Measurements from ENCODE around the gene ATP13A4.

ATP13A4 gene

DNA sequence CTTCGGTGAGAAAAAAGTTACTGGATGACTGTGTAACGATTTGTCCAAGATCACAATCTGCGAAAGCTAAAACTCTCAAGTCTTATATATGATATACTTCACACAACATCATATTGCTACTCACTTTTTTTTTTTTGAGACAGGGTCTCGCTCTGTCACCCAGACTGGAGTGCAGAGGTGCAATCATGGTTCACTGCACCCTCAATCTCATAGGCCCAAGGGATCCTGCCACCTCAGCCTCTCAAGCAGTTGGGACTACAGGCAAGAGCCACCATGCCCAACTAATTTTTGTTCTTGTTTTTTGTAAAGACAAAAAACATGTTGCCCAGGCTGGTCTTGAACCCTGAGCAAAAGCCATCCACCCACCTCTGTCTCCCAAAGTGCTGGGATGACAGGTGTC is 5.4 kb upstream of the ATP13A4 start:
- no peak for ATAC-seq
- TF ChIP-seq BACH2 (CRISPR knock-in tag; IDR thresholded peaks at IDR 0.05; ENCODE audit: borderline replicate concordance), result no peak
- TF ChIP-seq ZNF565 (CRISPR knock-in tag; conservative IDR thresholded peaks at IDR 0.05; ENCODE audit: low read depth), result no peak
- no peak for TF ChIP-seq GLIS3 (CRISPR knock-in tag; IDR thresholded peaks at IDR 0.05)
- TF ChIP-seq, protein P1, sequence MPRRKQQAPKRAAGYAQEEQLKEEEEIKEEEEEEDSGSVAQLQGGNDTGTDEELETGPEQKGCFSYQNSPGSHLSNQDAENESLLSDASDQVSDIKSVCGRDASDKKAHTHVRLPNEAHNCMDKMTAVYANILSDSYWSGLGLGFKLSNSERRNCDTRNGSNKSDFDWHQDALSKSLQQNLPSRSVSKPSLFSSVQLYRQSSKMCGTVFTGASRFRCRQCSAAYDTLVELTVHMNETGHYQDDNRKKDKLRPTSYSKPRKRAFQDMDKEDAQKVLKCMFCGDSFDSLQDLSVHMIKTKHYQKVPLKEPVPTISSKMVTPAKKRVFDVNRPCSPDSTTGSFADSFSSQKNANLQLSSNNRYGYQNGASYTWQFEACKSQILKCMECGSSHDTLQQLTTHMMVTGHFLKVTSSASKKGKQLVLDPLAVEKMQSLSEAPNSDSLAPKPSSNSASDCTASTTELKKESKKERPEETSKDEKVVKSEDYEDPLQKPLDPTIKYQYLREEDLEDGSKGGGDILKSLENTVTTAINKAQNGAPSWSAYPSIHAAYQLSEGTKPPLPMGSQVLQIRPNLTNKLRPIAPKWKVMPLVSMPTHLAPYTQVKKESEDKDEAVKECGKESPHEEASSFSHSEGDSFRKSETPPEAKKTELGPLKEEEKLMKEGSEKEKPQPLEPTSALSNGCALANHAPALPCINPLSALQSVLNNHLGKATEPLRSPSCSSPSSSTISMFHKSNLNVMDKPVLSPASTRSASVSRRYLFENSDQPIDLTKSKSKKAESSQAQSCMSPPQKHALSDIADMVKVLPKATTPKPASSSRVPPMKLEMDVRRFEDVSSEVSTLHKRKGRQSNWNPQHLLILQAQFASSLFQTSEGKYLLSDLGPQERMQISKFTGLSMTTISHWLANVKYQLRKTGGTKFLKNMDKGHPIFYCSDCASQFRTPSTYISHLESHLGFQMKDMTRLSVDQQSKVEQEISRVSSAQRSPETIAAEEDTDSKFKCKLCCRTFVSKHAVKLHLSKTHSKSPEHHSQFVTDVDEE (CRISPR knock-in tag; IDR thresholded peaks at IDR 0.05), result no peak
- TF ChIP-seq OSR1 (CRISPR knock-in tag; IDR thresholded peaks at IDR 0.05), result no peak
- TF ChIP-seq ISL1 (CRISPR knock-in tag; IDR thresholded peaks at IDR 0.05), result no peak

GRCh38 chr3:193559100-193559499 is 4.4 kb upstream of the ATP13A4 start:
- TF ChIP-seq ISL1 (CRISPR knock-in tag; IDR thresholded peaks at IDR 0.05) (no peak), CREB5 (CRISPR knock-in tag; IDR thresholded peaks at IDR 0.05; ENCODE audit: low read depth) (no peak), ZFP30 (CRISPR knock-in tag; IDR thresholded peaks at IDR 0.05) (no peak), ZFP3 (CRISPR knock-in tag; IDR thresholded peaks at IDR 0.05) (no peak), SNAI2 (CRISPR knock-in tag; IDR thresholded peaks at IDR 0.05) (no peak), GLIS3 (CRISPR knock-in tag; IDR thresholded peaks at IDR 0.05) (no peak), ESRRG (CRISPR knock-in tag; IDR thresholded peaks at IDR 0.05) (no peak), OSR1 (CRISPR knock-in tag; IDR thresholded peaks at IDR 0.05) (no peak), ARNTL (CRISPR knock-in tag; IDR thresholded peaks at IDR 0.05; ENCODE audit: borderline replicate concordance, low read depth) (no peak), PATZ1 (CRISPR knock-in tag; IDR thresholded peaks at IDR 0.05; ENCODE audit: borderline replicate concordance) (no peak), ZNF565 (CRISPR knock-in tag; conservative IDR thresholded peaks at IDR 0.05; ENCODE audit: low read depth) (no peak), TOX (CRISPR knock-in tag; IDR thresholded peaks at IDR 0.05; ENCODE audit: borderline replicate concordance) (no peak), ZC3H10 (CRISPR knock-in tag; IDR thresholded peaks at IDR 0.05) (no peak), RARB (CRISPR knock-in tag; IDR thresholded peaks at IDR 0.05) (no peak), BACH2 (CRISPR knock-in tag; IDR thresholded peaks at IDR 0.05; ENCODE audit: borderline replicate concordance) (no peak), ZNF8 (CRISPR knock-in tag; IDR thresholded peaks at IDR 0.05) (no peak), TCF4 (CRISPR knock-in tag; IDR thresholded peaks at IDR 0.05; ENCODE audit: borderline replicate concordance) (no peak), CSDC2 (CRISPR knock-in tag; IDR thresholded peaks at IDR 0.05) (no peak), PPARA (CRISPR knock-in tag; IDR thresholded peaks at IDR 0.05; ENCODE audit: borderline replicate concordance) (no peak)
- TF ChIP-seq, protein P1 (CRISPR knock-in tag; IDR thresholded peaks at IDR 0.05), result no peak
- no peak for ATAC-seq

DNA sequence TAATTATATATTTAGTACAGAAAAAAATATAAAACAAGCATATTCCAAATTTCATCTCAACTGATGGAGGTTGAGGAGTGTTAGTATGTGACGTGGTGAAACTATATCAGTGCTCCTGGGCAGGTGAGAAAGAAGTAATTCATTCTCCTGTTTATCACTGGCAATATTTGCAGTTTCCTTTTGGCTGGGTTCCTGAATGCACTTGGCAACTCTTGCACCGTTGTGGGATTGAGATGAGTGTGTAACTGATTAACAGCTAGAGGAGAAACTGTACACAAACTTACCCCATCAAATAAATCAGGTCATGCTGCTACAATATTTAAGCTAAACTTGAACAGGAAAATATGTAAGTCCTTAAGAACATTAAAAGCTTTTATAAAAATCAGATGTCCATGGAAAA is 2.1 kb upstream of the ATP13A4 start:
- ATAC-seq, result no peak
- TF ChIP-seq BACH2 (CRISPR knock-in tag; IDR thresholded peaks at IDR 0.05; ENCODE audit: borderline replicate concordance) (no peak), POU6F1 (CRISPR knock-in tag; IDR thresholded peaks at IDR 0.05; ENCODE audit: borderline replicate concordance, low read depth) (no peak)
